AG04450 (cell line): ENCODE data around the gene GOLGA6C. TPM values are rescaled to one million over a fixed set of nuclear protein-coding genes. Genes with fewer than 3 reads are reported as not detected.
"Not testable (repeated sequence)": the region's sequence is repeated elsewhere in the genome, so short reads cannot be mapped to it uniquely, and the experiment has no call there.

Source experiments
- CTCF ChIA-PET: fragments of 300-600, 350-600 bp; formaldehyde crosslinking; extraction: SDS; loops from one replicate; lab custom pipeline; 2022; ENCODE audit warnings: antibody characterized with exemption, inconsistent platforms; lab: Charles Lee
- POLR2A ChIA-PET: fragments of 350-600 bp; formaldehyde crosslinking; extraction: SDS; loops from one replicate; lab custom pipeline; 2021; ENCODE audit warnings: antibody characterized with exemption, inconsistent platforms; lab: Yijun Ruan, JAX
- DNase-seq: peaks from one replicate; pipeline ENCODE4 v3.0.0-alpha.2; 2011; ENCODE audit warnings: low read depth, low spot score
- H3K27ac ChIP-seq: one replicate; pipeline ENCODE4 v1.5.1; 2012; ENCODE audit warnings: low read depth, low read length, control low read depth
- H3K27me3 ChIP-seq: one replicate; pipeline ENCODE4 v1.6.0; 2012; ENCODE audit warnings: low read length; ENCODE audit not compliant: control insufficient read depth, insufficient read depth
- H3K4me3 ChIP-seq: 2 replicates; pipeline ENCODE4 v1.5.1; 2011; ENCODE audit warnings: mild to moderate bottlenecking, low read depth, low read length, control low read depth
- H3K9me3 ChIP-seq: 2 replicates; pipeline ENCODE4 v1.5.1; 2012; ENCODE audit warnings: low read length; ENCODE audit not compliant: control insufficient read depth, insufficient read depth
- polyA plus RNA-seq: library from polyadenylated mRNA; depleted of rRNA; stranded (reverse); fragments of >200 nt; gene quantifications from 2 replicates; pipeline ENCODE4 v1.2.3, GENCODE V29; 2011
- TF ChIP-seq, protein P1 (sequence below): IDR thresholded peaks from 2 replicates; pipeline ENCODE4 v1.5.1; 2011; ENCODE audit warnings: low read depth, low read length, control low read depth, inconsistent platforms

The GOLGA6C gene
- polyA plus RNA-seq, 1 experiment, result not detected

DNA sequence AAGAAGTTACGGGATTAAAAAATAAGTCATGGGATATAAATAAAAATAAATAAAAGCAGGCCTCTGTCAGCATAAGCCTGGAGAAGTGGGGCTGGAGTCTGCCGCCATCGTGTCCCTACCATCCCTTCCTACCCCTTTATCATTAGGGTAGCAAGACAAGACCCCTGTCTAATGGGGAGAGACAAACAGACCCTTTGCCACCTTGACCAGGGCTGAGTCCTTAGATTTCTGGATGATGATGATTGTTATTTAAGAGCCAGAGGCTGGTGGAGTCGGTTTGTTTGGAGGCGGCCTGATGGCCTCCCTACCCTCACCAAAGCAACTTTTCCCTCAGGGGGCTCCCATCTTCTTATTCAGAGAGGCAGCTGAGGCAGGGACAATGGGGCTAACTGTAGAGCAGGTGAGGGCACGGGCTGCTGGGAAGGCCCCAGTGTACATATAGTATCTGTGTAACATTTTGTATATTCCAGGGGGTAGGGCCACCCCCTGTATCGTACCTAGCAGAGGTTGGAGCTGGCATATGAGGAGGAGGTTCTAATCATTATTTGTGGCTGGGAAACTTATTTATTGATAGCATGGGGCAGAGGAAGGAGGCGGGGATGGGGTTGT is 15.7 kb downstream of the GOLGA6C start:
- DNase-seq, POLR2A ChIA-PET, H3K9me3 ChIP-seq, H3K27ac ChIP-seq, H3K4me3 ChIP-seq: not testable (repeated sequence)
- CTCF ChIA-PET, result interaction anchor here (1.3 kb wide), 1 partner anchor 951 kb away, joined by 8 read pairs; no protein-coding TSS in a partner anchor
- peaks cover 11% of the 10 kb centered on the region for H3K27me3 ChIP-seq

GRCh38 chr15:75274509-75275107 is 16.5 kb downstream of the GOLGA6C start:
- H3K9me3 ChIP-seq, DNase-seq, H3K4me3 ChIP-seq, H3K27ac ChIP-seq, POLR2A ChIA-PET: not testable (repeated sequence)
- CTCF ChIA-PET, result interaction anchor here (0.8 to 1.3 kb wide), 3 partner anchors 952 to 967 kb away, joined by 4 to 8 read pairs (median 6); no protein-coding TSS in a partner anchor
- TF ChIP-seq, protein P1, sequence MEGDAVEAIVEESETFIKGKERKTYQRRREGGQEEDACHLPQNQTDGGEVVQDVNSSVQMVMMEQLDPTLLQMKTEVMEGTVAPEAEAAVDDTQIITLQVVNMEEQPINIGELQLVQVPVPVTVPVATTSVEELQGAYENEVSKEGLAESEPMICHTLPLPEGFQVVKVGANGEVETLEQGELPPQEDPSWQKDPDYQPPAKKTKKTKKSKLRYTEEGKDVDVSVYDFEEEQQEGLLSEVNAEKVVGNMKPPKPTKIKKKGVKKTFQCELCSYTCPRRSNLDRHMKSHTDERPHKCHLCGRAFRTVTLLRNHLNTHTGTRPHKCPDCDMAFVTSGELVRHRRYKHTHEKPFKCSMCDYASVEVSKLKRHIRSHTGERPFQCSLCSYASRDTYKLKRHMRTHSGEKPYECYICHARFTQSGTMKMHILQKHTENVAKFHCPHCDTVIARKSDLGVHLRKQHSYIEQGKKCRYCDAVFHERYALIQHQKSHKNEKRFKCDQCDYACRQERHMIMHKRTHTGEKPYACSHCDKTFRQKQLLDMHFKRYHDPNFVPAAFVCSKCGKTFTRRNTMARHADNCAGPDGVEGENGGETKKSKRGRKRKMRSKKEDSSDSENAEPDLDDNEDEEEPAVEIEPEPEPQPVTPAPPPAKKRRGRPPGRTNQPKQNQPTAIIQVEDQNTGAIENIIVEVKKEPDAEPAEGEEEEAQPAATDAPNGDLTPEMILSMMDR, result peak; percentile 44
- H3K27me3 ChIP-seq, result peaks cover 11% of the 10 kb centered on the region

DNA sequence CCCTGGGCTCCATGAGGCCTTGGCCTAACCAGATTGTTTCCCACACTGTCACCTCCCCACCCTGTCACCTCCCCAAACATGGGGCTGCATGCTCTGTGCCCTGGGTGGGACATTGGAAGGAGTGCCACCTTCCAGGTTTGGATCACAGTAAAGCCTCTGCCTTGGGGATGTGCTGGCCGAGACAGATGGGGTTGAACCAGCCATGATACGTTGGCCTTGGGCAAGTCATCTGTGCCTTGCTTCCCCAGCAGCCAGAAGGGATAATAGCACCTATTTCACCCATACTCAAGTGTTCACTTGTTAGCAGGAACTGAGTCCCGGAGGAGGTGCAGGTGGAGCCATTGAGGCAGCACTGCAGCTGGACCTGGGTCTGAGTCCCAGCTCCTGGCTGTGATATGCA is 17.5 kb downstream of the GOLGA6C start:
- DNase-seq, H3K4me3 ChIP-seq, H3K27ac ChIP-seq, POLR2A ChIA-PET, H3K9me3 ChIP-seq: not testable (repeated sequence)
- CTCF ChIA-PET, result interaction anchor here (1.3 kb wide), 1 partner anchor 953 kb away, joined by 8 read pairs; no protein-coding TSS in a partner anchor
- H3K27me3 ChIP-seq, result peaks cover 11% of the 10 kb centered on the region

- H3K9me3 ChIP-seq, POLR2A ChIA-PET, H3K4me3 ChIP-seq, CTCF ChIA-PET, H3K27ac ChIP-seq, DNase-seq: not testable (repeated sequence)
- peaks cover 11% of the 10 kb centered on the region for H3K27me3 ChIP-seq
Measured at GRCh38 chr15:75278497-75278896, 20.4 kb downstream of the GOLGA6C start.

DNA sequence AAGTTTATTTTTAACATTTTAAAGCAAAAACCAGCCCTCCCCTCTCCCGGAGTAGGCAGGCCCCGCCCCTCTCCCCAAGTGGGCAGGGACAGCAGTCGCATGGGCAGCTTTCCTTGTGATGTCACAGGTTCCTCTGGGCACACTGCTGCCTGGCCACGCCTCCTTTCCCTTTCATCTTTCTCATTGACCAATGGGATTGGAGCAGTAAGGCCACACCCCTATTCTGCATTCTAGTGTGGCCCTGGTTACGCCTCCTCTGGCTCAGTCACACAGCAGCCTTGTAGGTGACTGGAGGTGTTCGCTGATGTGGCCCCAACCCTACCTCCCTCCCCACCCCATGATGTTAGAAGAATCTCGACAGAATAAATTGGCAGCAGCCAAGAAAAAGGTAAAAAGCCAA is 24.4 kb downstream of the GOLGA6C start, which contains the start of gene GOLGA6D:
Gene GOLGA6D, plus strand, starts transcription at position 264 of the 400 bp plus-strand sequence. Its CDS starts 41 bp downstream, at position 305.
- DNase-seq, H3K27me3 ChIP-seq, H3K27ac ChIP-seq, CTCF ChIA-PET, H3K9me3 ChIP-seq, H3K4me3 ChIP-seq, POLR2A ChIA-PET: not testable (repeated sequence)

GRCh38 chr15:75284152-75284551 is 26.0 kb downstream of the GOLGA6C start:
- H3K27ac ChIP-seq, H3K9me3 ChIP-seq, DNase-seq, POLR2A ChIA-PET, CTCF ChIA-PET, H3K27me3 ChIP-seq, H3K4me3 ChIP-seq: not testable (repeated sequence)

GRCh38 chr15:75293660-75294059 is 35.5 kb downstream of the GOLGA6C start:
- H3K27ac ChIP-seq, H3K27me3 ChIP-seq, H3K9me3 ChIP-seq, POLR2A ChIA-PET, CTCF ChIA-PET, DNase-seq, H3K4me3 ChIP-seq: not testable (repeated sequence)

DNA sequence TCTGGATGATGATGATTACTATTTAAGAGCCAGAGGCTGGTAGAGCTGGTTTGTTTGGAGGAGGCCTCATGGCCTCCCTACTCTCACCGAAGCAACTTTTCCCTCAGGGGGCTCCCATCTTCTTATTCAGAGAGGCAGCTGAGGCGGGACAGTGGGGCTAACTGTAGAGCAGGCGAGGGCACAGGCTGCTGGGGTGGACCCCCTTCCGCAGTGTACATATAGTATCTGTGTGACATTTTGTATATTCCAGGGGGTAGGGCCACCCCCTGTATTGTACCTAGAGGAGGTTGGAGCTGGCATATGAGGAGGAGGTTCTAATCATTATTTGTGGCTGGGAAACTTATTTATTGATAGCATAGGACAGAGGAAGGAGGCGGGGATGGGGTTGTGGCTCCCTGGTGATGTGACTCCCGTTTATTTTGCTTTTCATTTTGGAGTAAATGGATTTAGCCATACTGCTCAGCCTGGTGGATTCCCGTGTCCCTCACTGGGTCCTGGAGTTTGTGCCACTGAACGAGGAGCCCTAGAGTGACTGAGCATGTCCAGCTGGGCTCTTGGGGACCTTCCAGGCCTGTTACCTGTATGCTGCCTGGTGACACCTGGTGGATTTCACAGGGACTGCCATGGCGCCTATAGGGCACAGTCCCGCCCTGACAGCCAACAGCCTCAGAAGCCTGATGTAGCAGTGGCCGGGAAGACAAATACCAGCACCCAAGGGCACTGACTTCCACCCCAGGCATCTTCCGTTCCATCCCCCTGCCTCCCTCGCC is 40.6 kb downstream of the GOLGA6C start:
- not testable (repeated sequence) for H3K9me3 ChIP-seq, H3K27ac ChIP-seq
- CTCF ChIA-PET, result interaction anchor here (0.6 kb wide), 1 partner anchor 269 kb away, joined by 3 read pairs; no protein-coding TSS in a partner anchor

More for the DNA sequence above, 40.6 kb downstream of the GOLGA6C start:
- DNase-seq, POLR2A ChIA-PET, H3K27me3 ChIP-seq, H3K4me3 ChIP-seq: not testable (repeated sequence)
